ENCODE data around the gene EPHA4. TPM values are rescaled to one million over a fixed set of nuclear protein-coding genes. Genes with fewer than 3 reads are reported as not detected.

EPHA4 gene
- total and polyA plus RNA-seq, 2 of the 4 experiments (the other 2 are of a cell fraction): 36.9 to 132 TPM

DNA sequence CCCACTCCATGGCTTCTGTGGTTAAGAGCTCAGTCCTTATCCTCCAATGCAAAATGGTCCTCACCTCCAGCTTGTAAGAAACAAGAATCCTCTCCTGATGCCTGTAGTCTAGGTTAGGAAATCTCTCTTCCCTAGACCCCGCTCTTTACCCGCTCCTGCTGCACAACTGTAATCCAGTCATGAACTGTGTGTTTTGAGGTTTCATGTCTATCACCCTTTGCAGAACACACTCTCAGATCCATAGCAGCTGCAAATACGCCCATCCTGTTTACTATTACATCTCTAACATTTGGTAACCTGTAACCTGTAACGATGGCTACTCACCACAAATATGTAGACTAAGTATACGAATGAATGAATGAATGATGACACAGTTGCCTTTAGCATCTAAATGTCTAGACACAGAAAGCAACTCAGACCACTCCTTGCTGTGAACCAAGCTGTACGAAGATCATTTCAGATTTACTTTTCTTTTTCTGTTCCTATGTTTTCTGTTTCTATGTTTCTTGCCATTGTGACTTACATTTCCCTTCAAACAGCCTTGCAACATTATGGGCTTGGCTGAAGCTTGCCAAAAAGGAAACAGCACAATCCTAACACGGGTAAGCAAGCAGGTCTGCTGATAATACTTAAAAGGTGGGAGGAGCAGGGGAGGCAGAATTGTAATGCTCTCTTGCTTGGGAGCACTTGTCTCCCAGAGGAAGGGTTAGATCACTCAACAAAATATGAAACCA, 53.7 kb downstream of the EPHA4 start:
- peak overlapping the region; percentile 61 for H3K4me2 ChIP-seq (ENCODE audit: low read depth, low read length)
- peak overlapping the region; percentile 39 for H2BK5ac ChIP-seq (ENCODE audit: low read depth, low read length, poor library complexity, severe bottlenecking)
- H3K27me3 ChIP-seq (ENCODE audit: control insufficient read depth, insufficient read depth, low read length): no peaks in the 10 kb centered on the region
- no peak overlapping the region for H2AK9ac ChIP-seq (replicated peaks; ENCODE audit: low read depth, low read length, poor library complexity)
- ATAC-seq (ENCODE audit: low read depth): peak; percentile 64
- dilution Hi-C loops (cut with HindIII; ENCODE audit: low sequenced_read_pairs, unreplicated experiment) (no loop called here), intact Hi-C loops (cut with micrococcal nuclease) (loop anchor here (5.0 kb wide), 1 partner anchor 44 kb away; no protein-coding TSS in a partner anchor), in situ Hi-C loops (cut with MboI; ENCODE audit: low sequenced_read_pairs) (no loop called here)
- H3K14ac ChIP-seq (replicated peaks; ENCODE audit: low read depth, low read length): no peak overlapping the region; the same call in 1 of the 2 replicates
- CTCF ChIA-PET: interaction anchor here (1.1 kb wide), 1 partner anchor 14 kb away, joined by 3 read pairs; no protein-coding TSS in a partner anchor
- WGBS, 2 experiments (ENCODE audit: extremely low coverage in 2 of 2, insufficient read length in 1 of 2): no CpG with 5 or more reads among the region's 7 CpGs
- 0 out of 2 replicates have a peak, but pooled peaks cover 5% of the 10 kb centered on the region for H4K20me1 ChIP-seq (ENCODE audit: insufficient read depth, low read length)
- H4K91ac ChIP-seq (ENCODE audit: insufficient read depth, low read depth, low read length): peak overlapping the region; percentile 54
- H4K5ac ChIP-seq (ENCODE audit: low read depth, low read length): no peak overlapping the region
- no TSS peak for BruUV-seq (replicated peaks)
- peak overlapping the region; percentile 6; the same call in 1 of the 2 replicates for H3K23ac ChIP-seq (ENCODE audit: low read depth, low read length)
- H3K18ac ChIP-seq (ENCODE audit: low read depth, low read length): peak overlapping the region; percentile 6; the same call in 1 of the 2 replicates
- H3K9me1 ChIP-seq (ENCODE audit: insufficient read depth, low read length): peaks cover 13% of the 10 kb centered on the region; the same call in 1 of the 2 replicates
- H3K36me3 ChIP-seq (ENCODE audit: control insufficient read depth, insufficient read depth, low read length): peaks cover 3% of the 10 kb centered on the region
- POLR2A ChIA-PET (ENCODE audit: unreplicated experiment): no interaction called here
- peak overlapping the region; percentile 13; the same call in 1 of the 2 replicates for H3K4me3 ChIP-seq (ENCODE audit: insufficient read depth, low read depth, low read length)
- peak overlapping the region; percentile 67 for H2BK120ac ChIP-seq (ENCODE audit: low read depth, low read length)
- H3K79me1 ChIP-seq (ENCODE audit: low read depth in 1 of 2, low read length in 2 of 2): peaks cover 11 to 20% of the 10 kb centered on the region in 2 experiments
- peaks cover 11% of the 10 kb centered on the region for H3K4me1 ChIP-seq (ENCODE audit: control insufficient read depth, insufficient read depth, low read length)
- no peak overlapping the region for H3K56ac ChIP-seq (ENCODE audit: extremely low read depth, insufficient read depth, low read length)
- DNase-seq: peak; percentile 92
- peak overlapping the region in 1 of 2 experiments; percentile 4; a peak in 1 of 4 replicates for H4K8ac ChIP-seq (ENCODE audit: low read depth in 2 of 2, low read length in 2 of 2)
- no peaks in the 10 kb centered on the region for H3K9me3 ChIP-seq (ENCODE audit: control insufficient read depth, insufficient read depth, low read length)
- H2AK5ac ChIP-seq (ENCODE audit: low read depth, low read length): no peak overlapping the region
- no peak overlapping the region; the same call in 2 of the 3 replicates for H2BK15ac ChIP-seq (ENCODE audit: low read depth, low read length)
- peak overlapping the region; percentile 42 for H3K4ac ChIP-seq (ENCODE audit: low read depth, low read length)
- H2AFZ ChIP-seq (replicated peaks; ENCODE audit: low read length, poor library complexity): no peak overlapping the region
- peak overlapping the region; percentile 27; the same call in 1 of the 2 replicates for H3K9ac ChIP-seq (ENCODE audit: low read depth, low read length)
- H2BK20ac ChIP-seq (ENCODE audit: low read depth, low read length): peak overlapping the region; percentile 63; the same call in 1 of the 2 replicates
- peak overlapping the region; percentile 44; the same call in 1 of the 2 replicates for H3K27ac ChIP-seq (ENCODE audit: insufficient read depth, low read length)
- TF ChIP-seq, protein P1, sequence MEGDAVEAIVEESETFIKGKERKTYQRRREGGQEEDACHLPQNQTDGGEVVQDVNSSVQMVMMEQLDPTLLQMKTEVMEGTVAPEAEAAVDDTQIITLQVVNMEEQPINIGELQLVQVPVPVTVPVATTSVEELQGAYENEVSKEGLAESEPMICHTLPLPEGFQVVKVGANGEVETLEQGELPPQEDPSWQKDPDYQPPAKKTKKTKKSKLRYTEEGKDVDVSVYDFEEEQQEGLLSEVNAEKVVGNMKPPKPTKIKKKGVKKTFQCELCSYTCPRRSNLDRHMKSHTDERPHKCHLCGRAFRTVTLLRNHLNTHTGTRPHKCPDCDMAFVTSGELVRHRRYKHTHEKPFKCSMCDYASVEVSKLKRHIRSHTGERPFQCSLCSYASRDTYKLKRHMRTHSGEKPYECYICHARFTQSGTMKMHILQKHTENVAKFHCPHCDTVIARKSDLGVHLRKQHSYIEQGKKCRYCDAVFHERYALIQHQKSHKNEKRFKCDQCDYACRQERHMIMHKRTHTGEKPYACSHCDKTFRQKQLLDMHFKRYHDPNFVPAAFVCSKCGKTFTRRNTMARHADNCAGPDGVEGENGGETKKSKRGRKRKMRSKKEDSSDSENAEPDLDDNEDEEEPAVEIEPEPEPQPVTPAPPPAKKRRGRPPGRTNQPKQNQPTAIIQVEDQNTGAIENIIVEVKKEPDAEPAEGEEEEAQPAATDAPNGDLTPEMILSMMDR (conservative IDR thresholded peaks at IDR 0.05; ENCODE audit: low read depth, low read length): no peak
- TF ChIP-seq BHLHE40 (IDR thresholded peaks at IDR 0.05; ENCODE audit: low read depth, low read length) (no peak), RFX5 (IDR thresholded peaks at IDR 0.05; ENCODE audit: low read depth, low read length) (no peak), CEBPB (IDR thresholded peaks at IDR 0.05; ENCODE audit: low read depth, low read length) (peak; percentile 53), FOS (IDR thresholded peaks at IDR 0.05; ENCODE audit: low read depth, low read length) (peak; percentile 80), MAZ (IDR thresholded peaks at IDR 0.05; ENCODE audit: borderline replicate concordance, low read depth, low read length) (no peak), NFE2L2 (IDR thresholded peaks at IDR 0.05; ENCODE audit: low read depth, low read length) (no peak), MXI1 (IDR thresholded peaks at IDR 0.05; ENCODE audit: borderline replicate concordance, low read depth, low read length) (no peak), RAD21 (IDR thresholded peaks at IDR 0.05; ENCODE audit: low read length) (no peak), MAFK (IDR thresholded peaks at IDR 0.05; ENCODE audit: low read depth, low read length) (no peak), RCOR1 (IDR thresholded peaks at IDR 0.05; ENCODE audit: insufficient replicate concordance, low read length) (peak; percentile 96), SMC3 (IDR thresholded peaks at IDR 0.05; ENCODE audit: low read depth, low read length) (no peak), CHD1 (IDR thresholded peaks at IDR 0.05; ENCODE audit: low read depth, low read length) (no peak; the same call in 1 of the 2 replicates)
- TF ChIP-seq, protein P2, sequence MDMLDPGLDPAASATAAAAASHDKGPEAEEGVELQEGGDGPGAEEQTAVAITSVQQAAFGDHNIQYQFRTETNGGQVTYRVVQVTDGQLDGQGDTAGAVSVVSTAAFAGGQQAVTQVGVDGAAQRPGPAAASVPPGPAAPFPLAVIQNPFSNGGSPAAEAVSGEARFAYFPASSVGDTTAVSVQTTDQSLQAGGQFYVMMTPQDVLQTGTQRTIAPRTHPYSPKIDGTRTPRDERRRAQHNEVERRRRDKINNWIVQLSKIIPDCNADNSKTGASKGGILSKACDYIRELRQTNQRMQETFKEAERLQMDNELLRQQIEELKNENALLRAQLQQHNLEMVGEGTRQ (IDR thresholded peaks at IDR 0.05; ENCODE audit: low read depth, low read length): no peak
